Measurements from ENCODE around the gene SV2C. TPM values are rescaled to one million over a fixed set of nuclear protein-coding genes. Genes with fewer than 3 reads are reported as not detected.

The SV2C gene
- total and polyA plus RNA-seq, 4 donors, result 0.01 to 0.40 (median 0.37) TPM; not detected in 1

DNA sequence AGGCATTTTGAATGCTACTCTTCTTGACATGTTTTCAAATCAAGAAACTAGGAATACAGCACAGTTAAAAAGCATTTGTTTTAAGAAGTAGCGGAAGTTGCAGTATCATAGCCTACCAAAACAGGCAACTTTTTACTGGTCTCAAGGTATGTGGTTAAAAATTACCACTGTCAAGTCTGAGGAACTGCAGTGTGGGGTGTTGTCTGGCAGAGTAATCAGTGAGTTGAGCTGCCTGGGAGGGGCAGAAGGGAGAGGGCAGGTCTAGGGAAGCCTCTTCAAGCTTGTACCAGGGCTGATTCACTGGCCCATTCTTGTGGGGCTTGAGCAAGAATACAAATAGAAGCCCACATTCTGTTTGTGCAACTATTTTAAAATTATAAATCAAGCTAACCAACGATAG lies 42.4 kb upstream of the SV2C start:
- Histone ChIP-seq H3K27ac (ENCODE audit: low read depth in 1 of 2, low read length in 1 of 2) (no peak overlapping the region), H3K9ac (ENCODE audit: insufficient read depth in 1 of 2, low read length in 2 of 2) (no peak overlapping the region), H3K27me3 (ENCODE audit: control insufficient read depth in 3 of 3, insufficient read depth in 3 of 3, low read length in 2 of 3) (no peaks in the 10 kb centered on the region), H3K9me3 (ENCODE audit: control insufficient read depth in 4 of 4, insufficient read depth in 3 of 4, low read length in 3 of 4) (no peaks in the 10 kb centered on the region), H3K4me1 (ENCODE audit: control insufficient read depth in 5 of 5, insufficient read depth in 5 of 5, low read length in 5 of 5) (no peaks in the 10 kb centered on the region), H3K36me3 (ENCODE audit: control insufficient read depth in 4 of 4, insufficient read depth in 4 of 4, low read length in 4 of 4) (no peaks in the 10 kb centered on the region), H3K4me3 (no peak overlapping the region)
- 82 to 85% methylated on average over 2 of the region's 2 CpGs for WGBS, 2 donors
- TF ChIP-seq, protein P1, sequence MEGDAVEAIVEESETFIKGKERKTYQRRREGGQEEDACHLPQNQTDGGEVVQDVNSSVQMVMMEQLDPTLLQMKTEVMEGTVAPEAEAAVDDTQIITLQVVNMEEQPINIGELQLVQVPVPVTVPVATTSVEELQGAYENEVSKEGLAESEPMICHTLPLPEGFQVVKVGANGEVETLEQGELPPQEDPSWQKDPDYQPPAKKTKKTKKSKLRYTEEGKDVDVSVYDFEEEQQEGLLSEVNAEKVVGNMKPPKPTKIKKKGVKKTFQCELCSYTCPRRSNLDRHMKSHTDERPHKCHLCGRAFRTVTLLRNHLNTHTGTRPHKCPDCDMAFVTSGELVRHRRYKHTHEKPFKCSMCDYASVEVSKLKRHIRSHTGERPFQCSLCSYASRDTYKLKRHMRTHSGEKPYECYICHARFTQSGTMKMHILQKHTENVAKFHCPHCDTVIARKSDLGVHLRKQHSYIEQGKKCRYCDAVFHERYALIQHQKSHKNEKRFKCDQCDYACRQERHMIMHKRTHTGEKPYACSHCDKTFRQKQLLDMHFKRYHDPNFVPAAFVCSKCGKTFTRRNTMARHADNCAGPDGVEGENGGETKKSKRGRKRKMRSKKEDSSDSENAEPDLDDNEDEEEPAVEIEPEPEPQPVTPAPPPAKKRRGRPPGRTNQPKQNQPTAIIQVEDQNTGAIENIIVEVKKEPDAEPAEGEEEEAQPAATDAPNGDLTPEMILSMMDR (IDR thresholded peaks at IDR 0.05; ENCODE audit: control extremely low read depth, extremely low read depth), result no peak
- no peak for DNase-seq
- no peak for ATAC-seq (ENCODE audit: insufficient read depth, low FRiP score)

DNA sequence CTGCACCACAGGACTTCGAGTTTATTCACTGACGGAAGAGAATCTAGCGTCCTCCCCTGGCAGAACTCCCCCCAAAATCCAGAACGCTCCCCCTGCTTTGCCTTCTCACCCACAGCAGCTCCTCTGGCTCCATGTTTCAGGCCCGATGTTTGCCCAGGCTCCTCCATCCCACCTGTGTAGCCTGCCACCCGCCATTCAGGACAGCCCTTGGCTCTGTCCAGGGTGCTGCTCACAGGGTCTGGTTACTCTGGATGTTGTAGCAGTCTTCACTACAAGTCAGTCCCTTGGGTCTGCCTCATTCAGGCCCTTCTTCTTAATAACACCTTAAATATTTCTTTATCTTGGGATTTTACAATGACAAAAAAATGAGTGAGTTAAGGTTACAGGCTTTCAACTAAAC lies 41.3 kb upstream of the SV2C start:
- H3K4me3 ChIP-seq, result no peak overlapping the region
- H3K36me3 ChIP-seq (ENCODE audit: control insufficient read depth in 4 of 4, insufficient read depth in 4 of 4, low read length in 4 of 4), result no peaks in the 10 kb centered on the region
- TF ChIP-seq, protein P1 (IDR thresholded peaks at IDR 0.05; ENCODE audit: control extremely low read depth, extremely low read depth), result no peak
- H3K9ac ChIP-seq (ENCODE audit: insufficient read depth in 1 of 2, low read length in 2 of 2), result no peak overlapping the region
- 52 to 59% methylated on average over 6 of the region's 6 CpGs for WGBS, 2 donors
- no peaks in the 10 kb centered on the region for H3K27me3 ChIP-seq (ENCODE audit: control insufficient read depth in 3 of 3, insufficient read depth in 3 of 3, low read length in 2 of 3)
- H3K27ac ChIP-seq (ENCODE audit: low read depth in 1 of 2, low read length in 1 of 2), result no peak overlapping the region
- DNase-seq (peak; percentile 2 to 46 (median 39)), ATAC-seq (ENCODE audit: insufficient read depth, low FRiP score) (no peak)
- no peaks in the 10 kb centered on the region for H3K9me3 ChIP-seq (ENCODE audit: control insufficient read depth in 4 of 4, insufficient read depth in 3 of 4, low read length in 3 of 4)
- H3K4me1 ChIP-seq (ENCODE audit: control insufficient read depth in 5 of 5, insufficient read depth in 5 of 5, low read length in 5 of 5), result no peaks in the 10 kb centered on the region

DNA sequence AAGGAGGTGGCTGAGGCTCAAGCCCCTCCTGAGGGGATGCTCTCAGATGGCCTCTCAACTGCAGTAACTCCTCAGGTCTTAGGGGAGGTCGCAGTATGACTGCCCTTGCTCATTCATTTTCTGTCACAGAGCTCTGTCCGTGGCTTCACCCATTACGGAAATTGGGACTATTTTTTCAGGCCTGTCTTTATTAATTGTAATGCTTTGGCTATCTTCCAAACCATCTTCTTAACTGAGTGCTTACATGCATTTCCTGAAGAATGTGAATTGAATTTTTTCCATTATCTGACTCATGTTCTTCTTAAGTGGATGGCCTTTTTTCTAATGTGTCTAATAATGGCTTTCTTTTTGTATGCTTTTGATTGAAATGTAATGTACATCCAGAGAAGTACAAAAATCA lies 36.4 kb upstream of the SV2C start:
- TF ChIP-seq, protein P1 (IDR thresholded peaks at IDR 0.05; ENCODE audit: control extremely low read depth, extremely low read depth), result no peak
- H3K27ac ChIP-seq (ENCODE audit: low read depth in 1 of 2, low read length in 1 of 2), result no peak overlapping the region
- no peak overlapping the region for H3K9ac ChIP-seq (ENCODE audit: insufficient read depth in 1 of 2, low read length in 2 of 2)
- no peaks in the 10 kb centered on the region for H3K36me3 ChIP-seq (ENCODE audit: control insufficient read depth in 4 of 4, insufficient read depth in 4 of 4, low read length in 4 of 4)
- H3K4me3 ChIP-seq, result no peak overlapping the region
- H3K4me1 ChIP-seq (ENCODE audit: control insufficient read depth in 5 of 5, insufficient read depth in 5 of 5, low read length in 5 of 5), result no peaks in the 10 kb centered on the region
- ATAC-seq (ENCODE audit: insufficient read depth, low FRiP score) (no peak), DNase-seq (no peak)
- 45 to 49% methylated on average over 3 of the region's 3 CpGs for WGBS, 2 donors
- H3K27me3 ChIP-seq (ENCODE audit: control insufficient read depth in 3 of 3, insufficient read depth in 3 of 3, low read length in 2 of 3), result no peaks in the 10 kb centered on the region
- H3K9me3 ChIP-seq (ENCODE audit: control insufficient read depth in 4 of 4, insufficient read depth in 3 of 4, low read length in 3 of 4), result no peaks in the 10 kb centered on the region

DNA sequence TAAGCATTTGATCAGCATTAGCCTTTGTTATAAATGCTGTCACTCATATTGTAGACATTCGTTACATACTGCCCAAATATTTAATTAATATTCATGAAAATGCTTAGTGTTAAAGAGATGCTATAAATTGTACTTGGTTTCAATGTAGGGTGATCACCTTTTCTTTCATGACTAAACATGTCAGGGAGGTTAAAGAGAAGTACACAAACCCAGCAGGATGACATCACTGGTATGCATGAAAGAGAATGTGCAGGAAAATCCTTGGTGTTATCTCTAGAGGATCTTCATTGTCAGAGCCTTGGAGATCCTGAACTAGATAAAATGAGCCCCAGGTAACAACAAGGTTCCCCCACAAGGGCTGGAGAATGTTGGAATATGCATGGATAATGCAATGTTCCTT lies 33.0 kb upstream of the SV2C start:
- Histone ChIP-seq H3K4me3 (no peak overlapping the region), H3K9me3 (ENCODE audit: control insufficient read depth in 4 of 4, insufficient read depth in 3 of 4, low read length in 3 of 4) (no peaks in the 10 kb centered on the region), H3K27me3 (ENCODE audit: control insufficient read depth in 3 of 3, insufficient read depth in 3 of 3, low read length in 2 of 3) (no peaks in the 10 kb centered on the region), H3K9ac (ENCODE audit: insufficient read depth in 1 of 2, low read length in 2 of 2) (no peak overlapping the region), H3K36me3 (ENCODE audit: control insufficient read depth in 4 of 4, insufficient read depth in 4 of 4, low read length in 4 of 4) (no peaks in the 10 kb centered on the region), H3K27ac (ENCODE audit: low read depth in 1 of 2, low read length in 1 of 2) (no peak overlapping the region), H3K4me1 (ENCODE audit: control insufficient read depth in 5 of 5, insufficient read depth in 5 of 5, low read length in 5 of 5) (no peaks in the 10 kb centered on the region)
- 71 to 83% methylated on average over 1 of the region's 1 CpG for WGBS, 2 donors
- ATAC-seq (ENCODE audit: insufficient read depth, low FRiP score) (no peak), DNase-seq (no peak)
- TF ChIP-seq, protein P1 (IDR thresholded peaks at IDR 0.05; ENCODE audit: control extremely low read depth, extremely low read depth), result no peak
